ENCODE data around the gene POLE3.

POLE3 gene

GRCh38 chr9:113399646-113400200 is 10.8 kb downstream of the POLE3 start:
- TF ChIP-seq, protein P1, sequence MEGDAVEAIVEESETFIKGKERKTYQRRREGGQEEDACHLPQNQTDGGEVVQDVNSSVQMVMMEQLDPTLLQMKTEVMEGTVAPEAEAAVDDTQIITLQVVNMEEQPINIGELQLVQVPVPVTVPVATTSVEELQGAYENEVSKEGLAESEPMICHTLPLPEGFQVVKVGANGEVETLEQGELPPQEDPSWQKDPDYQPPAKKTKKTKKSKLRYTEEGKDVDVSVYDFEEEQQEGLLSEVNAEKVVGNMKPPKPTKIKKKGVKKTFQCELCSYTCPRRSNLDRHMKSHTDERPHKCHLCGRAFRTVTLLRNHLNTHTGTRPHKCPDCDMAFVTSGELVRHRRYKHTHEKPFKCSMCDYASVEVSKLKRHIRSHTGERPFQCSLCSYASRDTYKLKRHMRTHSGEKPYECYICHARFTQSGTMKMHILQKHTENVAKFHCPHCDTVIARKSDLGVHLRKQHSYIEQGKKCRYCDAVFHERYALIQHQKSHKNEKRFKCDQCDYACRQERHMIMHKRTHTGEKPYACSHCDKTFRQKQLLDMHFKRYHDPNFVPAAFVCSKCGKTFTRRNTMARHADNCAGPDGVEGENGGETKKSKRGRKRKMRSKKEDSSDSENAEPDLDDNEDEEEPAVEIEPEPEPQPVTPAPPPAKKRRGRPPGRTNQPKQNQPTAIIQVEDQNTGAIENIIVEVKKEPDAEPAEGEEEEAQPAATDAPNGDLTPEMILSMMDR (conservative IDR thresholded peaks at IDR 0.05): no peak
- H3K27ac ChIP-seq: peak overlapping the region; percentile 67

- no peak overlapping the region for H3K27ac ChIP-seq
- TF ChIP-seq, protein P1 (conservative IDR thresholded peaks at IDR 0.05): no peak
Measured at GRCh38 chr9:113398796-113399195, 11.7 kb downstream of the POLE3 start.

- TF ChIP-seq, protein P1 (conservative IDR thresholded peaks at IDR 0.05): no peak
- H3K27ac ChIP-seq: no peak overlapping the region
Measured at GRCh38 chr9:113397203-113397631, 13.3 kb downstream of the POLE3 start.

GRCh38 chr9:113395000-113395861 is 15.2 kb downstream of the POLE3 start:
- H3K27ac ChIP-seq: no peak overlapping the region
- TF ChIP-seq, protein P1 (conservative IDR thresholded peaks at IDR 0.05): no peak

DNA sequence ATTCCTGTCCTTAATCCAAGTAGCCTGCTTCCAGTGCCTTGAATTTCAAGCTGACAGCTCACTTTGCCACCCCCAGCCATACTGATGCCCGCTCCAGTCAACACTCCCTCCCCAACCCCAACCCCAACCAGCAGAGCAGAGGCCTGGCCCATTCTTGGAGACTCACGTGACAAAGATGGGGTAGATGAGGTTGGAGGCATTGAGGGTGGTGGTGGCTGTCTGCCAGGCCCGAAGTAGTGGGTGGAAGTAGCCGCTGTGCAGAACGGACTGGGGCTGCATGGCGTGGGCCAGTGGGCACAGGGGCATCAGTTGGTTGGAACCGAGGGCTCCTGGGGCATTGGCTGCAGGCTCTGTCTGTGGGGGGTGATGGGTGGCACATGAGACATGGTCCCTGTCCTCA is 17.2 kb downstream of the POLE3 start:
- TF ChIP-seq, protein P1 (conservative IDR thresholded peaks at IDR 0.05): no peak
- no peak overlapping the region for H3K27ac ChIP-seq

DNA sequence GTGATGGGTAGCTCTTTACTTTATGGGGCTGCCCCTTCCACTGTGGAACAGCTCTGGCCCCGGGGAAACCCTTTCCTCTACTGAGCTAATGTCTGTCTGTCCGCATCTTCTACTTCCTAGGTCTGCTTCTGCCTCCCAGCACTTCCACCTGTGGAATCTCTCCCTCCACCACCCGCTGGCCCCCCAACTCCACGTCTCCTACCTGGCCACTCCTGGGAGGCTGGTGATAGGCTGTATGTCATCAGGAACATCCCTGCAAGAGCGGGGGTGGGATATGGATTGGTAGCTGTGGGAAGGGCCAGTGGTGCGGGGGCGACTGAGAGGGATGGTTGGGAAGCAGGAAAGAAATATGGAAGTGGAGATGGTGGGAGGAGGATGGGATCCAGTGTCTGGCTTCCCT is 18.6 kb downstream of the POLE3 start:
- TF ChIP-seq, protein P1 (conservative IDR thresholded peaks at IDR 0.05): no peak
- H3K27ac ChIP-seq: no peak overlapping the region

- TF ChIP-seq, protein P1 (conservative IDR thresholded peaks at IDR 0.05): no peak
- no peak overlapping the region for H3K27ac ChIP-seq
Measured at GRCh38 chr9:113390192-113390960, 20.1 kb downstream of the POLE3 start.
